CD4-positive, alpha-beta T cell (primary cell): ENCODE measurements around the gene WARS2. TPM values are rescaled to one million over a fixed set of nuclear protein-coding genes. Genes with fewer than 3 reads are reported as not detected.

Experiments used
- ATAC-seq: fragments of 200-7000 bp; cut with Tn5 transposase; one replicate; pipeline ENCODE4 v1.10.0; 2022; ENCODE audit warnings: mild to moderate bottlenecking; ENCODE audit not compliant: poor library complexity
- CTCF ChIA-PET: fragments of 350-600 bp; sonication (Branson Sonifier 250); formaldehyde crosslinking; loops from one replicate; lab custom pipeline; 2021; ENCODE audit warnings: antibody characterized with exemption, inconsistent platforms; lab: Charles Lee
- POLR2A ChIA-PET: fragments of 350-600 bp; sonication (Branson Sonifier 250); formaldehyde crosslinking; loops from one replicate; lab custom pipeline; 2021; ENCODE audit warnings: antibody characterized with exemption, inconsistent platforms; lab: Charles Lee
- DNase-seq, 14 experiments: peaks; one replicate each; pipeline ENCODE4 v3.0.0-alpha.2; 2013 to 2020; ENCODE audit warnings: mixed read lengths in 2 of 14
- H3K27ac ChIP-seq, 2 donors: one replicate each; pipeline versions ENCODE4 v1.5.1 to v1.7.0; 2013; ENCODE audit warnings: low read length in 2 of 2, low read depth in 1 of 2, mild to moderate bottlenecking in 1 of 2
- H3K27me3 ChIP-seq, 2 experiments: 1 replicate in 1 of 2; 2 replicates in 1 of 2; pipeline versions ENCODE4 v1.6.1 to v1.7.0; 2013; ENCODE audit warnings: low read length in 2 of 2, control low read depth in 1 of 2, mild to moderate bottlenecking in 1 of 2, moderate library complexity in 1 of 2; ENCODE audit not compliant: insufficient read depth in 2 of 2, control insufficient read depth in 1 of 2
- H3K36me3 ChIP-seq: one replicate; pipeline ENCODE4 v1.6.1; 2013; ENCODE audit warnings: low read length, control low read depth; ENCODE audit not compliant: insufficient read depth
- H3K4me1 ChIP-seq: one replicate; pipeline ENCODE4 v1.6.1; 2013; ENCODE audit warnings: low read length, control low read depth; ENCODE audit not compliant: insufficient read depth
- H3K4me3 ChIP-seq: one replicate; pipeline ENCODE4 v1.5.1; 2013; ENCODE audit warnings: mild to moderate bottlenecking, low read length, moderate library complexity
- H3K9me3 ChIP-seq, 2 experiments: 1 replicate in 1 of 2; 2 replicates in 1 of 2; pipeline versions ENCODE4 v1.6.1 to v1.7.0; 2013; ENCODE audit warnings: low read length in 2 of 2, mild to moderate bottlenecking in 2 of 2, control low read depth in 1 of 2, moderate library complexity in 1 of 2; ENCODE audit not compliant: control insufficient read depth in 1 of 2, insufficient read depth in 1 of 2
- H3K27ac Mint-ChIP-seq: one replicate; pipeline ENCODE4 v1.8.0; 2020; ENCODE audit warnings: mixed read lengths
- H3K27me3 Mint-ChIP-seq: one replicate; pipeline ENCODE4 v1.8.0; 2021; ENCODE audit warnings: mixed read lengths
- H3K36me3 Mint-ChIP-seq: one replicate; pipeline ENCODE4 v1.8.0; 2021; ENCODE audit warnings: low read depth, mixed read lengths
- H3K4me1 Mint-ChIP-seq: one replicate; pipeline ENCODE4 v1.8.0; 2021; ENCODE audit warnings: low read depth, mixed read lengths
- H3K4me3 Mint-ChIP-seq: one replicate; pipeline ENCODE4 v1.8.0; 2020; ENCODE audit warnings: mild to moderate bottlenecking, mixed read lengths
- H3K9me3 Mint-ChIP-seq: one replicate; pipeline ENCODE4 v1.8.0; 2020; ENCODE audit warnings: mixed read lengths
- intact Hi-C, 2 experiments: fragments of 100-400 bp; cut with DNase I in 1 of 2; cut with micrococcal nuclease in 1 of 2; formaldehyde crosslinking; loops; one replicate each; pipeline versions ENCODE4 v1.15.1 to v1.9.0; 2023 to 2025; cut with DNase I, micrococcal nuclease
- total RNA-seq, 174 experiments: library from RNA in 2 of 174; stranded (reverse) in 2 of 174; gene quantifications; one replicate each; pipeline ENCODE4 v1.2.3 and lab custom pipeline; 2021 to 2026
- TF ChIP-seq, protein P1 (sequence below): fragments of 200-600 bp; IDR thresholded peaks from one replicate; pipeline ENCODE4 v1.8.0; 2022; ENCODE audit warnings: antibody characterized with exemption, mild to moderate bottlenecking

The WARS2 gene
- total RNA-seq, 2 experiments from 2014 or later, result 15.8 to 16.5 TPM

DNA sequence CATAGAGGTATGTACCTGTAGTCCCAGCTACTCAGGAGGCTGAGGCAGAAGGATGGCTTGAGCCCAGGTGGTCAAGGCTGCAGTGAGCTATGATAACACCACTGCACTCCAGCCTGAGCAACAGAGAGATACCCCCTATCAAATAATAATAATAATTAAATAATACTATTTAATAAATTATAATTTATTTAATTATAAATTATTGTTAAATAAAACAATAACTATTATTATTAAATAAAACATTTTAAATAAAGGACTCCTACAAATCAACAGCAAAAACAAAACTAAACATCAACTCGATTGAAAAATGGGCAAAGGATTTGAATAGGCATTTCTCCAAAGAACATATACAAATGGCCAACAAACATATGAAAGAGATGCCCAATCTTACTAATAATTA is 86.5 kb downstream of the WARS2 start:
- intact Hi-C loops, result no loop called here
- Mint-ChIP-seq H3K27ac (no peak overlapping the region), H3K27me3 (no peaks in the 10 kb centered on the region), H3K9me3 (peaks cover 2% of the 10 kb centered on the region), H3K4me1 (no peaks in the 10 kb centered on the region), H3K4me3 (no peak overlapping the region), H3K36me3 (peaks cover 57% of the 10 kb centered on the region)
- TF ChIP-seq, protein P1, sequence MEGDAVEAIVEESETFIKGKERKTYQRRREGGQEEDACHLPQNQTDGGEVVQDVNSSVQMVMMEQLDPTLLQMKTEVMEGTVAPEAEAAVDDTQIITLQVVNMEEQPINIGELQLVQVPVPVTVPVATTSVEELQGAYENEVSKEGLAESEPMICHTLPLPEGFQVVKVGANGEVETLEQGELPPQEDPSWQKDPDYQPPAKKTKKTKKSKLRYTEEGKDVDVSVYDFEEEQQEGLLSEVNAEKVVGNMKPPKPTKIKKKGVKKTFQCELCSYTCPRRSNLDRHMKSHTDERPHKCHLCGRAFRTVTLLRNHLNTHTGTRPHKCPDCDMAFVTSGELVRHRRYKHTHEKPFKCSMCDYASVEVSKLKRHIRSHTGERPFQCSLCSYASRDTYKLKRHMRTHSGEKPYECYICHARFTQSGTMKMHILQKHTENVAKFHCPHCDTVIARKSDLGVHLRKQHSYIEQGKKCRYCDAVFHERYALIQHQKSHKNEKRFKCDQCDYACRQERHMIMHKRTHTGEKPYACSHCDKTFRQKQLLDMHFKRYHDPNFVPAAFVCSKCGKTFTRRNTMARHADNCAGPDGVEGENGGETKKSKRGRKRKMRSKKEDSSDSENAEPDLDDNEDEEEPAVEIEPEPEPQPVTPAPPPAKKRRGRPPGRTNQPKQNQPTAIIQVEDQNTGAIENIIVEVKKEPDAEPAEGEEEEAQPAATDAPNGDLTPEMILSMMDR, result no peak
- ATAC-seq, result no peak
- no peak for DNase-seq
- Histone ChIP-seq H3K4me1 (no peaks in the 10 kb centered on the region), H3K27me3 (no peaks in the 10 kb centered on the region), H3K9me3 (peaks cover 0 to 6% of the 10 kb centered on the region in 2 experiments), H3K4me3 (no peak overlapping the region), H3K36me3 (no peaks in the 10 kb centered on the region), H3K27ac (no peak overlapping the region)
- POLR2A ChIA-PET, result no interaction called here
- CTCF ChIA-PET, result no interaction called here

- Mint-ChIP-seq H3K9me3 (peaks cover 2% of the 10 kb centered on the region), H3K27me3 (no peaks in the 10 kb centered on the region), H3K4me1 (no peaks in the 10 kb centered on the region), H3K4me3 (no peak overlapping the region), H3K27ac (no peak overlapping the region), H3K36me3 (peaks cover 56% of the 10 kb centered on the region)
- no peak for ATAC-seq
- H3K4me3 ChIP-seq, result no peak overlapping the region
- H3K36me3 ChIP-seq, result peaks cover 2% of the 10 kb centered on the region
- ChIA-PET POLR2A (no interaction called here), CTCF (no interaction called here)
- no peaks in the 10 kb centered on the region for H3K27me3 ChIP-seq
- H3K4me1 ChIP-seq, result no peaks in the 10 kb centered on the region
- peaks cover 0 to 11% of the 10 kb centered on the region in 2 experiments for H3K9me3 ChIP-seq
- no peak for DNase-seq
- TF ChIP-seq, protein P1, result no peak
- no peak overlapping the region for H3K27ac ChIP-seq
- intact Hi-C loops, result no loop called here
Measured at GRCh38 chr1:119052267-119052666, 88.2 kb downstream of the WARS2 start.

DNA sequence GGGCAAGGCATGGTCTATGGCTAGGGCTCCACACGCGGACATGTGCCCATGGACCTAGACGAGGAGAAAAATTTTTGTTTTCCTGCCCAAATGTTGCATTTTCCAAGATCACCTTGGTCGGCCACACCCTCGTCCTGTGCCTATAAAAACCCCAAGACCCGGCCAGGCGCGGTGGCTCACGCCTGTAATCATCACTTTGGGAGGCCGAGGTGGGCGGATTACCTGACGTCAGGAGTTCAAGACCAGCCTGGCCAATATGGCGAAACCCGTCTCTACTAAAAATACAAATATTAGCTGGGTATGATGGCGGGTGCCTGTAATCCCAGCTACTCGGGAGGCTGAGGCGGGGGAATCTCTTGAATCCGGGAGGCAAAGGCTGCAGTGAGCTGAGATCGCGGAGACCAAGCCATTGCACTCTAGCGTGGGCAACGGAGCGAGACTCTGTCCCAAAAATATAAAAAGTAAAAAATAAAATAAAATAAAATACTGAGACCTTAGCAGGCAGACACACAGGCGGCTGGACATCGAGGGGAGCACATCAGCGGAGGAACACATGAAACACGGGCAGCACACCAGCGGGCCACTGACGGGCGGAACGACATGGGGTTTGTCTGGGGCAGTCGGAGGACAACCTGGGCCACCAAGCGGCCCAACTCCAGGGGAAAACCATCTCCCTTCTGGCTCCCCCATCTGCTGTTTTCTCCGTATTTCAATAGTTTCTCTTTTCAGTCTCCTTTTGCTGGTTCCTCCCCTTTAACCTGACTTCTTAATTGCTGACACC is 91.6 kb downstream of the WARS2 start:
- H3K9me3 ChIP-seq, result peaks cover 0 to 6% of the 10 kb centered on the region in 2 experiments
- no peak for DNase-seq
- Mint-ChIP-seq H3K4me3 (no peak overlapping the region), H3K9me3 (no peaks in the 10 kb centered on the region), H3K4me1 (no peaks in the 10 kb centered on the region), H3K27me3 (no peaks in the 10 kb centered on the region), H3K36me3 (peaks cover 56% of the 10 kb centered on the region), H3K27ac (no peak overlapping the region)
- CTCF ChIA-PET, result no interaction called here
- no peaks in the 10 kb centered on the region for H3K27me3 ChIP-seq
- no peak overlapping the region for H3K4me3 ChIP-seq
- peaks cover 13% of the 10 kb centered on the region for H3K36me3 ChIP-seq
- intact Hi-C loops, result no loop called here
- no peak for ATAC-seq
- H3K27ac ChIP-seq, result no peak overlapping the region
- H3K4me1 ChIP-seq, result no peaks in the 10 kb centered on the region
- POLR2A ChIA-PET, result interaction anchor here (0.6 kb wide), 1 partner anchor 85 kb away, joined by 3 read pairs; no protein-coding TSS in a partner anchor
- TF ChIP-seq, protein P1, result no peak
